Endothelial cell of umbilical vein (primary cell): ENCODE results near the gene ARFGEF3. TPM values are rescaled to one million over a fixed set of nuclear protein-coding genes. Genes with fewer than 3 reads are reported as not detected.

Experiments
- BruUV-seq: library from RNA; stranded (reverse); fragments of 400-500 nt; replicated peaks from 2 replicates; lab custom pipeline; 2021; lab: Mats Ljungman, UMichigan
- CTCF ChIA-PET: fragments of 300-600, 350-600 bp; sonication (Branson Sonifier 250); formaldehyde crosslinking; loops from one replicate; lab custom pipeline; 2021; ENCODE audit warnings: antibody characterized with exemption, inconsistent platforms; lab: Charles Lee
- POLR2A ChIA-PET: fragments of 300-600, 350-600 bp; sonication (Branson Sonifier 250); formaldehyde crosslinking; loops from one replicate; lab custom pipeline; 2021; ENCODE audit warnings: antibody characterized with exemption, inconsistent platforms; lab: Charles Lee
- DNase-seq: peaks from one replicate; pipeline ENCODE4 v3.0.0-alpha.2; 2011; ENCODE audit warnings: low read depth, low spot score
- FAIRE-seq: peaks from 2 replicates; lab custom pipeline; 2011; peaks lifted over from hg19 to GRCh38; lab: Jason Lieb, UNC
- H2AFZ ChIP-seq: 2 replicates; pipeline ENCODE4 v1.6.0; 2012; ENCODE audit warnings: low read depth, low read length, control low read depth, inconsistent platforms
- H3K27ac ChIP-seq: 2 replicates; pipeline ENCODE4 v1.5.1; 2011; ENCODE audit warnings: low read depth, mild to moderate bottlenecking, control low read depth, low read length, moderate library complexity; ENCODE audit not compliant: insufficient read depth
- H3K27me3 ChIP-seq, 2 experiments: 2 replicates each; pipeline versions ENCODE4 v1.6.0 to v1.6.1; 2011; ENCODE audit warnings: low read length in 2 of 2, mixed read lengths in 1 of 2; ENCODE audit not compliant: control insufficient read depth in 2 of 2, insufficient read depth in 2 of 2
- H3K36me3 ChIP-seq, 2 experiments: 2 replicates in 1 of 2; 3 replicates in 1 of 2; pipeline ENCODE4 v1.5.1; 2011; ENCODE audit warnings: low read length in 2 of 2, mild to moderate bottlenecking in 1 of 2, moderate library complexity in 1 of 2; ENCODE audit not compliant: control insufficient read depth in 2 of 2, insufficient read depth in 2 of 2; ENCODE audit errors: extremely low read depth in 1 of 2
- H3K4me1 ChIP-seq: 3 replicates; pipeline ENCODE4 v1.5.1; 2011; ENCODE audit warnings: mild to moderate bottlenecking, low read length; ENCODE audit not compliant: control insufficient read depth, insufficient read depth; ENCODE audit errors: extremely low read depth
- H3K4me2 ChIP-seq: 2 replicates; pipeline ENCODE4 v1.6.1; 2011; ENCODE audit warnings: low read length, control low read depth, mixed read lengths; ENCODE audit not compliant: insufficient read depth
- H3K4me3 ChIP-seq, 3 experiments: fragments of 200-600 bp in 1 of 3; sonication (generic), shearing (Covaris generic) in 1 of 3; replicated peaks in 1 of 3; 2 replicates each; pipeline ENCODE4 v1.5.1; 2011 to 2016; ENCODE audit warnings: control low read depth in 3 of 3, low read length in 3 of 3, mild to moderate bottlenecking in 2 of 3, inconsistent platforms in 1 of 3, low read depth in 1 of 3, moderate library complexity in 1 of 3; ENCODE audit not compliant: insufficient read depth in 1 of 3
- H3K79me2 ChIP-seq: 2 replicates; pipeline ENCODE4 v1.6.0; 2012; ENCODE audit warnings: low read length, inconsistent platforms; ENCODE audit not compliant: control insufficient read depth, insufficient read depth
- H3K9ac ChIP-seq: replicated peaks from 2 replicates; pipeline ENCODE3; 2011; ENCODE audit warnings: low read length, control low read depth; ENCODE audit not compliant: insufficient read depth; ENCODE audit errors: extremely low read depth
- H3K9me1 ChIP-seq: replicated peaks from 3 replicates; pipeline ENCODE4 v1.6.0; 2011; ENCODE audit warnings: mild to moderate bottlenecking, low read length; ENCODE audit not compliant: control insufficient read depth, insufficient read depth; ENCODE audit errors: extremely low read depth
- H3K9me3 ChIP-seq: replicated peaks from 2 replicates; pipeline ENCODE4 v1.5.1; 2012; ENCODE audit warnings: low read length, inconsistent platforms; ENCODE audit not compliant: control insufficient read depth, insufficient read depth
- H4K20me1 ChIP-seq: replicated peaks from 2 replicates; pipeline ENCODE3; 2011; ENCODE audit warnings: mild to moderate bottlenecking, low read length; ENCODE audit not compliant: control insufficient read depth, insufficient read depth; ENCODE audit errors: extremely low read depth
- EZH2 ChIP-seq: IDR thresholded peaks from 2 replicates; pipeline ENCODE4 v1.6.1; 2012; ENCODE audit warnings: borderline replicate concordance, low read depth, mild to moderate bottlenecking, moderate library complexity, low read length, inconsistent platforms; ENCODE audit not compliant: severe bottlenecking
- FOS ChIP-seq: IDR thresholded peaks from 2 replicates; pipeline ENCODE4 v1.6.1; 2011; ENCODE audit warnings: mild to moderate bottlenecking, low read length, moderate library complexity, borderline replicate concordance; ENCODE audit not compliant: insufficient read depth
- GATA2 ChIP-seq: IDR thresholded peaks from 2 replicates; pipeline ENCODE4 v1.7.0; 2011; ENCODE audit warnings: low read depth, mild to moderate bottlenecking, moderate library complexity, mixed read lengths, low read length; ENCODE audit not compliant: insufficient read length, insufficient read depth
- JUN ChIP-seq: IDR thresholded peaks from 2 replicates; pipeline ENCODE4 v1.6.1; 2011; ENCODE audit warnings: borderline replicate concordance, low read depth; ENCODE audit not compliant: insufficient read length, insufficient read depth
- MYC ChIP-seq: IDR thresholded peaks from one replicate; pipeline ENCODE4 v1.6.1; 2011; ENCODE audit warnings: mild to moderate bottlenecking, low read depth, low read length
- POLR2A ChIP-seq: IDR thresholded peaks from 2 replicates; pipeline ENCODE4 v1.6.1; 2012; ENCODE audit warnings: low read depth, mild to moderate bottlenecking, control low read depth, low read length
- POLR2AphosphoS5 ChIP-seq: IDR thresholded peaks from 2 replicates; pipeline ENCODE4 v1.6.1; 2012; ENCODE audit warnings: low read depth, mild to moderate bottlenecking, control low read depth, low read length, moderate library complexity; ENCODE audit not compliant: insufficient read depth
- dilution Hi-C: fragments of 300-500 bp; cut with MboI; formaldehyde crosslinking; loops from one replicate; pipeline ENCODE4 v1.15.0; 2019; ENCODE audit warnings: low sequenced_read_pairs; ENCODE audit not compliant: extremely low pct_ligation_motif_present
- intact Hi-C: fragments of 100-400 bp; cut with micrococcal nuclease; formaldehyde crosslinking; loops from one replicate; pipeline ENCODE4 v1.10.0; 2022
- polyA plus RNA-seq, 4 experiments: library from polyadenylated mRNA; depleted of rRNA in 3 of 4; stranded (reverse) in 3 of 4; unstranded in 1 of 4; fragments of >200 nt; gene quantifications; 2 replicates each; pipeline versions ENCODE4 v1.2.1 to v1.2.3, GENCODE V29; 2011 to 2012; ENCODE audit warnings: missing spikeins in 1 of 4
- total RNA-seq: library from RNA; stranded (reverse); gene quantifications from 2 replicates; pipeline ENCODE4 v1.2.3, GENCODE V29; 2021
- TF ChIP-seq, protein P1 (sequence below), 2 donors: IDR thresholded peaks; 1 replicate in 1 of 2; 2 replicates in 1 of 2; pipeline ENCODE4 v1.5.1; 2011; ENCODE audit warnings: low read length in 2 of 2, mild to moderate bottlenecking in 2 of 2, moderate library complexity in 2 of 2, control low read depth in 1 of 2, inconsistent platforms in 1 of 2, low read depth in 1 of 2; ENCODE audit not compliant: insufficient read depth in 1 of 2; ENCODE audit errors: extremely low read depth in 1 of 2
- TF ChIP-seq, protein P2 (sequence below): IDR thresholded peaks from 2 replicates; pipeline ENCODE4 v1.6.1; 2011; ENCODE audit not compliant: insufficient read depth, insufficient read length

The ARFGEF3 gene
- total and polyA plus RNA-seq, 2 donors (not counting 3 experiments of a cell fraction or from before 2014, with no cell fraction given) = 1.3 to 7.3 TPM

DNA sequence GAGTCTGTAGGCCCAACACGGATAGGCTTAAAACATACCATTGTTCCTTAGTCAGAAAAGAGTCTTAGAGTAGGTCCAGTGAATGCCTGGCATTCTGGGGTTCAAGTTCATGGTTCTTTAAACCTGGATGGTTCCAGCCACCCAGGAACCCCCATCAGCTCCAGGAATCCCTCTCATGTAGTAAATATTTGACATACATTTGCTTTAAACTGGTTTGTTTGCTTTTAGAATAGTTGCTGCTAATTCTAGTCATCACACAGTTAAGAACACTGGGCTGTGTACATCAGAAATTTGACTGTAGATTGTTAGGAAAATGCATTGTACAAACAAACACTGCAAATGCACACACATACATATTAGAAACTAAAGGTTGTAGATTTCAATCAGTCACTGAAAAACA is 87.1 kb downstream of the ARFGEF3 start:
- intact Hi-C loops (no loop called here), dilution Hi-C loops (no loop called here)
- no peak overlapping the region for H3K4me3 ChIP-seq
- H3K4me2 ChIP-seq = no peak overlapping the region
- H3K9me1 ChIP-seq = no peaks in the 10 kb centered on the region
- BruUV-seq = no TSS peak
- no peaks in the 10 kb centered on the region for H4K20me1 ChIP-seq
- H3K9ac ChIP-seq = no peak overlapping the region
- H3K27me3 ChIP-seq = no peaks in the 10 kb centered on the region
- no peak for TF ChIP-seq EZH2
- TF ChIP-seq POLR2AphosphoS5 = no peak
- TF ChIP-seq POLR2A = no peak
- TF ChIP-seq FOS = no peak
- no peak for TF ChIP-seq JUN
- TF ChIP-seq, protein P1, sequence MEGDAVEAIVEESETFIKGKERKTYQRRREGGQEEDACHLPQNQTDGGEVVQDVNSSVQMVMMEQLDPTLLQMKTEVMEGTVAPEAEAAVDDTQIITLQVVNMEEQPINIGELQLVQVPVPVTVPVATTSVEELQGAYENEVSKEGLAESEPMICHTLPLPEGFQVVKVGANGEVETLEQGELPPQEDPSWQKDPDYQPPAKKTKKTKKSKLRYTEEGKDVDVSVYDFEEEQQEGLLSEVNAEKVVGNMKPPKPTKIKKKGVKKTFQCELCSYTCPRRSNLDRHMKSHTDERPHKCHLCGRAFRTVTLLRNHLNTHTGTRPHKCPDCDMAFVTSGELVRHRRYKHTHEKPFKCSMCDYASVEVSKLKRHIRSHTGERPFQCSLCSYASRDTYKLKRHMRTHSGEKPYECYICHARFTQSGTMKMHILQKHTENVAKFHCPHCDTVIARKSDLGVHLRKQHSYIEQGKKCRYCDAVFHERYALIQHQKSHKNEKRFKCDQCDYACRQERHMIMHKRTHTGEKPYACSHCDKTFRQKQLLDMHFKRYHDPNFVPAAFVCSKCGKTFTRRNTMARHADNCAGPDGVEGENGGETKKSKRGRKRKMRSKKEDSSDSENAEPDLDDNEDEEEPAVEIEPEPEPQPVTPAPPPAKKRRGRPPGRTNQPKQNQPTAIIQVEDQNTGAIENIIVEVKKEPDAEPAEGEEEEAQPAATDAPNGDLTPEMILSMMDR (IDR thresholded peaks at IDR 0.05; ENCODE audit: extremely low read depth in 1 of 2, insufficient read depth in 1 of 2, low read depth in 1 of 2, low read length in 2 of 2) = no peak
- TF ChIP-seq MYC = no peak
- TF ChIP-seq GATA2 = no peak
- TF ChIP-seq, protein P2, sequence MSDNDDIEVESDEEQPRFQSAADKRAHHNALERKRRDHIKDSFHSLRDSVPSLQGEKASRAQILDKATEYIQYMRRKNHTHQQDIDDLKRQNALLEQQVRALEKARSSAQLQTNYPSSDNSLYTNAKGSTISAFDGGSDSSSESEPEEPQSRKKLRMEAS = no peak
- no peak overlapping the region for H3K27ac ChIP-seq
- ChIA-PET CTCF (no interaction called here), POLR2A (no interaction called here)
- no peaks in the 10 kb centered on the region for H3K36me3 ChIP-seq
- DNase-seq = no peak
- H3K4me1 ChIP-seq = peaks cover 4% of the 10 kb centered on the region
- H3K79me2 ChIP-seq = no peaks in the 10 kb centered on the region
- no peak for FAIRE-seq
- H2AFZ ChIP-seq = no peak overlapping the region
- H3K9me3 ChIP-seq = no peaks in the 10 kb centered on the region
